Brain pericyte (primary cell): Measurements from ENCODE around the gene FITM1.
"Not testable (repeated sequence)": the region's sequence is repeated elsewhere in the genome, so short reads cannot be mapped to it uniquely, and the experiment has no call there.

Experiments
- DNase-seq: peaks from one replicate; pipeline ENCODE4 v3.0.0-alpha.2; 2012; ENCODE audit warnings: low read depth, low spot score

Gene FITM1

DNA sequence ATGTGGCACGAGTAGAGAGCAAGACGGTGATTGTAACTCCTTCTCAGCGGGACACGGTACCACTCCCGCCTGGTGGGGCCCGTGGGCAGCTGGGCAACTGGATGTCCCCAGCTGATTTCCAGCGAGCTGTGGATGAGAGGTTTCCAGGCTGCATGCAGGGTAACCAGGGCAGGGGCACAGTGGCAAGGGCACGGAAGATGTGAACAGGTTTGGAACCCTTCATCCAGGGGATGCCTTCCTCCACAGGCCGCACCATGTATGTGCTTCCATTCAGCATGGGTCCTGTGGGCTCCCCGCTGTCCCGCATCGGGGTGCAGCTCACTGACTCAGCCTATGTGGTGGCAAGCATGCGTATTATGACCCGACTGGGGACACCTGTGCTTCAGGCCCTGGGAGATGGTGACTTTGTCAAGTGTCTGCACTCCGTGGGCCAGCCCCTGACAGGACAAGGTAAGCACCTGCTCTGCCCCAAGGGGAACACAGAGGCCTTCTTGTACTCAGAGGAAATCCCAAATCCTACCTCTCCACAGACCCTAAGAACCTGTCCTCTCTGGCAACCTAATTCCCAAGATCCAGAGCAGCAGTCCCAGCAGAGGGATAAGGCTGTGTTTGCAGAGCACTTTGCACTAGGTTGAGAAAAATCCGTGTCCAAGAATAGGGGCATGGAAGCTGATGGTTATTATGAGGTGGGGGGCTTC lies 32.1 kb upstream of the FITM1 start:
- DNase-seq, result no peak

DNA sequence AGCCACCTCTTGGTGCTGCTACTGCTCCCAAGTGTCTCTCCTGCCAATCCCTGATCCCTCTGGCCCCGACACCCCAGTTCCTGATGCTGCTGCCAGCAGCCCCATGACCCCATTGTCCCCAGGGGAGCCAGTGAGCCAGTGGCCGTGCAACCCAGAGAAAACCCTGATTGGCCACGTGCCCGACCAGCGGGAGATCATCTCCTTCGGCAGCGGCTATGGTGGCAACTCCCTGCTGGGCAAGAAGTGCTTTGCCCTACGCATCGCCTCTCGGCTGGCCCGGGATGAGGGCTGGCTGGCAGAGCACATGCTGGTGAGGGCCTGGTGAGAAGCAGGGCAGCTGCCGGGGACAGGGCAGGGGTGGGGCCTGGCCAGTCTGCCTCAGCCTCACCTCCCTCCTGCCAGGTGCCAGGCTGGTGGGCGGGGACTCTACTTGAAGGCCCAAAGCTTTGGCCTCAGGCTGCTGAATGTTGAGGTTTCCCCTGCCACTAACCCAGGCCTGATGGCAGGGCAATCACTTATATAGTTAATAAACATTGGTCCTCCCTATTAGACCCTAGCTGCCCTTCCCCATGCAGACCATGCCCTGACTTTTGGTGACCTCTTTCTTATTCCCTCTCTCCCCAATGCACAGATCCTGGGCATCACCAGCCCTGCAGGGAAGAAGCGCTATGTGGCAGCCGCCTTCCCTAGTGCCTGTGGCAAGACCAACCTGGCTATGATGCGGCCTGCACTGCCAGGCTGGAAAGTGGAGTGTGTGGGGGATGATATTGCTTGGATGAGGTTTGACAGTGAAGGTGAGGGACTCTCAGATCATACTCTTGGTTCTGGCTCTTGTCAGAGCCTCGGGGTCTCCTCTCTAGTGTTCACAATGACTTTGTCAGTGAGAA lies 31.3 kb upstream of the FITM1 start:
- DNase-seq, result no peak

DNA sequence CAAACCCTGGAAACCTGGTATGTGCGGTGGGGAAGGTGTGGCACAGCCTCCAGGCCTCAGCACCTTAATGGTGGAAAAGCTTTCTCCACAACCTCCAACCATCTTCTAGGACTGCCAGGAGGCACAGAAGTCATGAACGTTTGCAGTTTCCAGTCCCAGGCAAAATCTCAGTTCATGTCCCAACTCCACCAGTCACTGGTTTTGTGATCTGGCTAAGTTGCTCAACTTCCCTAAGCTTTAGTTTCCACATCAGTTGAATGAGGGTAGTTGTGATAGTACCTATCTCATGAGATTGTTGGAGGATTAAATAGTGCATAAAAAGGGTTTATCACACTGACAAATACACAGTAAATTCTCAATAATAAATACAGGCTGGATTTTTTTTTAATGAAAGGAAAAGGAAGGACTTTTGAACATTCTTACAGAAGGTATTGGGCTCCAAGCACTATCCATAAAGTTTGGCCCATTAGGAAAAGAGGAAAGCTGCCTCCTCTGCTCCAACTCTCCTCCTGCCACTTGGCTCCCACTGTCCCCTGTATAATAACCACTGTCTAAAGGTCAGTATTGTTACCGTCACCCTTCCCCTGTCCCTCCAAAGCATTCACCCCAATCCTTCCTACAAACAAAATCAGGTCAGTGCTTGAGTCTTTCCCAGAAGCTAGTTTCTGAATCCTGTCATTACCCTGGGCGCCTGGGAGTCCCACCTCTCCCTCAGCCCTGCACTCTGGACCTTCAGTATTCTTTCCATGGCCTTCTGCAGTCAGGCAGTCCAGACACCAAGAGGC lies 30.1 kb upstream of the FITM1 start:
- no peak for DNase-seq

DNA sequence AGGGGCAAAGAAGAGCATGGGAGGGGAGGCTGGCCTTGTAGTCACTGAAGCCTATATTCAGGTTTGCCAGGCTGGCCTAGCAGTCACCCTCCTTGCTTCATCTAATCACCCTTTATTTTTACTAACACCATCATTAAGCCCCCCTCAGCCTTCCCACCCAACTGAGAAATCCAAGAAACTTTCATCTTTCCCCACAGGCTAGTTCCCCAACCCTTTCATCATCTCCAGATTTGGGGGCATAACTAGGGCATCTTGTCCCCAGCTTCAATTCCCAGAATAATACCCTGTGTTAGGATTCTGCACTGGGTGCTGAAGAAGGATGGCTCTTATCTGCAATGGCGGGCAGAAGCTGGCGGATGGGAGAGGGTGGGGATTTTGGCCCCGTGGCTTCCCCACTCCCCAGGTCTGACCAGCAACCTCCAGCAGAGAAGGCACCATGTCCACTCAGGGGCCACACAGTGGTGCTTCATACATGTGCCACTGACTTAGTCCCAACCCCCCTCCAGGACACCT lies 29.4 kb upstream of the FITM1 start:
- no peak for DNase-seq

DNA sequence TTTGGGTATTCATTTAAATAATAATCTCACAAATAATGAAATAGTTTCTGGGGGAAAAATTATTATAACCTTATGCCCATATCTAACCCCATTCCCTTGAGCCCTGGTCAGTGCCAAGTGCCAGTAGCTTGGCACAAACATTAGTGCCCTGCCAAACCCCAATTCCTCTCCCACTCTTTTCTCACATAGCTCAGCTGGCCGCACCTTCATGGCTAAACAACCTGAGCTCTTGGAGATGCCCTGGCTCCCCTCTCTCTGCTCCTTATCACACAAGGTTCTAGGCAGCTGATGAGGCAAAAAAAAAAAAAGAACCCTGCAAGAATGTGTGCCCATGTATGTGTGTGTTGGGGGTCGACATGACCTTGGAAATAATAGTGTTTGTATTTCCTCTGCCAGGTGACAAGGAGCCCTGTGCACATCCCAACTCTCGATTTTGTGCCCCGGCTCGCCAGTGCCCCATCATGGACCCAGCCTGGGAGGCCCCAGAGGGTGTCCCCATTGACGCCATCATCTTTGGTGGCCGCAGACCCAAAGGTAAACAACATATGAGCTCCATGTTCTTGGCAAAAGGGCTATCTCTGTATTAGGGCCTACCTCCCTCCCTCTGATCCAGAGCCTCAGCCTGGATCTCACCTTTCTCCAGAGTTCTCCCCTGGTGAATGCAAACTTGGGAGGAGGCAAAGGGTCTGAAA lies 28.0 kb upstream of the FITM1 start:
- no peak for DNase-seq

DNA sequence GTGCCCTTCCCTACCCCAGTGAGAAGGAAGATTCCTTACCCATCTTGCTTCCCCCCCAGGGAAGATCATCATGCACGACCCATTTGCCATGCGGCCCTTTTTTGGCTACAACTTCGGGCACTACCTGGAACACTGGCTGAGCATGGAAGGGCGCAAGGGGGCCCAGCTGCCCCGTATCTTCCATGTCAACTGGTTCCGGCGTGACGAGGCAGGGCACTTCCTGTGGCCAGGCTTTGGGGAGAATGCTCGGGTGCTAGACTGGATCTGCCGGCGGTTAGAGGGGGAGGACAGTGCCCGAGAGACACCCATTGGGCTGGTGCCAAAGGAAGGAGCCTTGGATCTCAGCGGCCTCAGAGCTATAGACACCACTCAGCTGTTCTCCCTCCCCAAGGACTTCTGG lies 27.0 kb upstream of the FITM1 start:
- no peak for DNase-seq

DNA sequence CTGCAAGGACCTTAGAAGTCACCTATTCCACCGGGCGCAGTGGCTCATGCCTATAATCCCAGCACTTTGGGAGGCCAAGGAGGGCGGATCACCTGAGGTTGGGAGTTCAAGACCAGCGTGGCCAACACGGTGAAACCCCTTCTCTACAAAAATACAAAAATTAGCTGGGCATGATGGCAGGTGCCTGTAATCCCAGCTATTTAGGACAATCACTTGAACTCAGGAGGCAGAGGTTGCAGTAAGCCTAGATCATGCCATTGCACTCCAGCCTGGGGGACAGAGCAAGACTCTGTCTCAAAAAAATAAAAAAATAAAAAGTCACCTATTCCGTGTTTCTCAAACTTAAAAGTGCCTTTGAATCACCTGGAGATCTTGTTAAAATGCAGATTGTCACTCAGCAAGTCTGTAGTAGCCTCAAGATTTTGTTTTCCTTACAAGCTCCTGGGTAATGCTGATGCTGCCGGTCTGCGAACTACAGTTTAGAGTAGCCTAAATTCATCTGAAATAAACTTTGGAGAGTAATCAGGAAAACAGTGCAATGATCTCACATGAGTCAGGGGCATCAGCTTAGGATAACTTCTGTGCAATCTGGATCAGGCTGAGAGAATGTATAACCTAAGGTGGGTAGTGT lies 24.7 kb upstream of the FITM1 start:
- not testable (repeated sequence) for DNase-seq

DNA sequence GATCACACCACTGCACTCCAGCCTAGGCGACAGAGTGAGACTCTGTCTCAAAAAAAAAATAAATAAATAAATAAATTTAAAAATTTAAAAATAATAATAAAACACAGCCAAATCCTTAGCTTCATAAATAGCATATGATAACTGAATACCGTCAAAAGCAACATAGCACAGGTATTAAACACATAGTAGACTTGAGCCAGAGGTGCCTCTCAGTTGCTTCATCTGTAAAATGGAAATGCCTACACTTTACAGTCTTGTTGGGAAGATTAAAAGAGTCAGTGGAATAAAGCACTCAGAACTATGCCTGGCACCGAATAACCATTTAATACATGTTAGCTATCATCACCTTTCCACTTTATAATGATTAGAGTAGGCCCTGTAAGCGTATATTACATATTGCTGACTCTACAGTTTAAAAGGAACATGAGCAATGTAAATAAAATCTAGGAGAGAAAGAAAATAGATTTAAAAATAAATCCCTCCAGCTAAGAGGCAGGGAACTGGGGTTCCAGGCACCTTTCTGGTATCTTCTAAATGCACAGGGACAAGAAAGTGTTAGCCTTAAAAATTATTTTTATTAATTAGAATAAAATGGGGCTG lies 23.7 kb upstream of the FITM1 start:
- DNase-seq, result no peak

DNA sequence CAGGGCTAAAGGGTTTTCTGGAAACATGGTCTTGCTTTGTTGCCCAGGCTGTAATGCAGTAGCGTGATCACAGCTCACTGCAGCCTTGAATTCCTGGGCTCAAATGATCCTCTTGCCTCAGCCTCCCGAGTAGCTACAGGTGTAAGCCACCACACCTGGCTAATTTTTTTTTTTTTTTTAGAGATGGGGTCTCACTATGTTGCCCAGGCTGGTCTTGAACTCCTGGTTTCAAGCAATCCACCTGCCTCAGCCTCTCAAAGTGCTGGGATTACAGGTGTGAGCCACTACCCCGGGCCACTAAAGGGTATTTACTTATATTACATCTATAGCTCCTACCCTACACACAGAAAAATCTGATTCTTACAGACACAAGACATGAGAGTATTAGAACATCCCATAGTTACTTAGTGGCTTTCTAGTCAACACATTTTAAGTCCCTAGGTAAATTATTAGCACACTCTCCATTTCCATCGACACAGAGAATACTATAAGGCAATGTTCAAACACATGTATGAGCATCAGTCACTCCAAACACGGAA lies 22.1 kb upstream of the FITM1 start:
- no peak for DNase-seq

DNA sequence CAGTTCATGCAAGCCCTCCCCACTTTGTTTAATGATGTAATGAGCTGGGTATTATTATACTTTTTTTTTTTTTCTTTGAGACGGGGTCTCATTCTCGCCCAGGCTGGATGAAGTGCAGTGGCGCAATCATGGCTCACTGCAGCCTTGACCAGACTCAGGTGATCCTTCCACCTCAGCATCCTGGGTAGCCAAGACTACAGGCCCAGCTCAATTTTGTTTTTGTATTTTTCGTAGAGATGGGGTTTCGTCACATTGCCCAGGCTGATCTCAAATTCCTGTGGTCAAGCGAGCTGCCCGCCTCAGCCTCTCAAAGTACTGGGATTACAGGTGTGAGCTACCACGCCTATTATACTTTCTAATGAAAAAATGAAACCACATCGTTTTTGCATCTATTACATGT lies 20.4 kb upstream of the FITM1 start:
- DNase-seq, result no peak

DNA sequence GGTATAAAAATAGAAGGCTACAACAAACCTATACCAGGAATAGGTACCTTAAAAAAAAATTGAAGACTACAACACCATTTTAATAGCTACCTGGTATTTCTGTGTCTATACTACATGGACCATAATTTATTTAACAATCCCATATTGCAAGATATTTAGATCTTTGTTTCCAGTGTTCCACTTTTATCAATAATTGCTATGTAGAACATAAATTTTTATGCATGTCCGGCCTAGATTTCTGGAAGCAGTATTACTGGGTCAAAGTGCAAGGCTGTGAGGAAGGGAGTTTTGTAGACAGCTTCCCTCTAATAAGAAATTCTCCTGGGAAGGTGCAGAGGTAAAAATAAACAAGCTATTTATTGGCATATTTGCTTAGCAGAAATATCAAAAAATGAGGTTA lies 19.9 kb upstream of the FITM1 start:
- DNase-seq, result no peak

DNA sequence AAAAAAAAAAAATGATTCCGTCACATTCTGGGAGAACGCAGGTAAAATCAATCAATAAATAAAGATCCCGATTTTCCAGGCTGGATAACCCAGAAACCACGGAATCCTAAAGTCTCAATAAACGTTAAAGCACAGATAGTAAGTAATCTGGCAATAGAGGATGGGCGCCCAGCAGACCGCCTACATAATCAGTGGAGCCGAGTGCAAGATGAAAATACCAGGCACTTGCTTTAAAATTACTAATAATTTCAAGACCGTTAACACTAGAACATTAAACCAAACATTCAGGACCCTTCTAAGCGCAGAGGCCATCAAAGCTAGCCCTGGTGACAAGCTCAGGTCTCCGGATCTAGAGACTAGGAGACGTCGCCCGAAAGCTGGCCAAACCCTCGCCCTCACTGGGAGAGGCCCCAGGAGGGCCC lies 17.1 kb upstream of the FITM1 start:
- no peak for DNase-seq

DNA sequence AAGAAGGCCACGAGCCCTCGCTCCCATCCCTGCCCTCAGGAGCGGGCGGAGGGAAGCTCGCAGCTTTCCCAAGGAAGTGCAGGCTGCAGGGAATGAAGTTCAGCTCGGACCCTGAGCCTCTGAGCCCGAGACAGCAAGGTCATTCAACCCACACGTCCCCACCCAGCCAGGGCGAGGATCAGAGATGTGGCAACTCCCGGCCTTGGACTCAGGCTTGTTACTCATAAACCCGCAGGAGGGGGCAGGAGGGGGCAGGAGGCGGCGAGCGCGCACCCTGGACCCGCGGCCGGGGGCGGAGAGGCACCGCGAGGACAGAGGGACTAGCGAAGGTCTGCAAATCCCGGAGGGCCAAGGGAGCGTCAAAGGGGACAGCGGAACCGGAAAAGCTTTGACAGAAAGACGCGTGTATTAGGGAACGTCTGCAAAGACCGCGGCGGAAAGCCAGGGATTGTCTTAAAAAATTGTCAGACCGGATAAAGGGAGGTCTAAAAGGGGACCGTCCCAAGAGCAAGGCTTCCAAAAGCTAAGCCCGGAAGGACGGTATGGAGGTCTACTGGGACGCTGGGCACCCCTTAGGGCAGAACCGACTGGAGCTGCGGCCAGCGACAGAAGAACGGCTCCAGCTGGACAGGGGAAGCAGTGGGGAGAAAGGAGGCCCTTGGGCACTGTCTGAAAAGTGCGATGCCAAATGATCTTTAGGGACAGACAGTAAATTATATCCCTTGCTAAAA lies 16.5 kb upstream of the FITM1 start:
- DNase-seq, result no peak

DNA sequence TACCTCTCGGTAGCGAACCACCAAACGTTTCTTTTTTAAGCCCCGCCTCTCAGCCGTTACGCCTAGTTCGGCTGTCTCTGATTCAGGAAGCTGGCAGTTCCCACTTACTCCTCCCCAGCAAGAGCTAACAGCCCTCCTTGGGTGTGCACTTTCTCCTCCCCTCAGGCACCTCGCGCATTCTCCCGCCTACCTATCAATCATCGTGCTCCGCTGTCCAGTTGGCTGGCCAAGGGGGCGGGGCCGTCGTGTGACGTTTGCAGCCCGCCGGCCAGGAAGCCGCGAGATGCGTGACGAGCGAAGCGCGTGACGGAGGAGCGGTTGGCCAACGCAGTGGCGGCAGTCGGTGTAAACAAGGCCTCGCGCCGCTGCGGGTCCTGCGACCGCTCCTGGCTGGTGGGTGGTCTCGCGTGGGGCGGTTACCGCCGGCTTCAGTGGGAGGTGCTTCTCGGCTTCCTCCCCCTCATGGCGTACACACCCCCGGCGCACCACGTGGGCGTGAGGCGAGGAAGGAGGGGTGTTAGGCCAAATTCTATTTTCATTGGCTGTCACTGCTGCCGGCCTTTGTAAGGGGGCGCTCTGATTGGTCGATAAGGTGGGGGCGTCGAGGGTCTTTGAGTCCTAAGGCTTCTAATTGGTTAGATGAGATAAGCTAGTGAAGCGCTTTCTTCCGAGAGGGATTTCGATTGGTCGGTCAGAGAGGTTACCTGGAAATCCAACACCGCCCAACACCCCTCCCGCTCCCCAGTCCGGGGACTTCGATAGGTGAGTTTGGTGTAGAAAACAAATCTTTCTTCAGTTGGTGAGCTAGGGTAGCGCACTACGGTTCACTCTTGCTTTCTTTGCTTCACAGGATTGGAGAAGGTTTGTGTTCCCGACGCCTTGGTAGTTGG lies 15.7 kb upstream of the FITM1 start, which contains the start of the genes DCAF11 and NRL:
TSS of gene DCAF11 (plus strand) at position 246 of the 890 bp plus-strand sequence. CDS start 818 bp downstream, outside the sequence.
TSS of gene NRL (minus strand) at position 418 of the 890 bp plus-strand sequence. CDS start 32,101 bp downstream, outside the sequence.
- peak; percentile 99 for DNase-seq

DNA sequence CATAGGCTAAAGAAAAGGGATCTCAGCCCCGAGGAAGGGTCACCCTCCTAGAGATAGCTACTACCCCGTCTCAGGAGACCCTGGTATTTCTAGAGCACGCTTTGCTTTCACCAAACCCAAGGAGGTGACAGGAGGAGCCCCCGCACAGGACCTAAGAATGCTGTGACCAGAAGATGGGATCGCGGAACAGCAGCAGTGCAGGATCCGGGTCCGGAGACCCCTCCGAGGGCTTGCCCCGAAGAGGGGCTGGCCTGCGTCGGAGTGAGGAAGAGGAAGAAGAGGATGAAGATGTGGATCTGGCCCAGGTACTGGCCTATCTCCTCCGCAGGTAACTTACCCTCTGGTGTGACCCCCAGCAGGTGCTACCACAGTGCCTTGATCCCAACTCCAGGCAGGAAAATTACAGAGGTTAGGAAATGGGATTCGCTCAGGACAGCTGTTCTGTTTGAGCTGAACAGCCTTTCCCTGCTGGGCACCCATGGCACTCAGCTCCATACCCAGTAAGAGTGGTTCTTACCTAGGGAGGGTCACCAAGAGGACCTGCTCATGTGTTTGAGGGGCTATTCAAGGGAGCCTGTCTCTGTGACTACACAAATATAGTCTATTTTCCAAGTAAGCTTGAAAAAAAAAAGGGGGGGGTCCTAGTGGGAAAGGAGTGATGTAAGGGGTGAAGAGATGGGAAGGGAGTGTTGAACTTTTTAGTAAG lies 14.9 kb upstream of the FITM1 start:
- DNase-seq, result no peak

DNA sequence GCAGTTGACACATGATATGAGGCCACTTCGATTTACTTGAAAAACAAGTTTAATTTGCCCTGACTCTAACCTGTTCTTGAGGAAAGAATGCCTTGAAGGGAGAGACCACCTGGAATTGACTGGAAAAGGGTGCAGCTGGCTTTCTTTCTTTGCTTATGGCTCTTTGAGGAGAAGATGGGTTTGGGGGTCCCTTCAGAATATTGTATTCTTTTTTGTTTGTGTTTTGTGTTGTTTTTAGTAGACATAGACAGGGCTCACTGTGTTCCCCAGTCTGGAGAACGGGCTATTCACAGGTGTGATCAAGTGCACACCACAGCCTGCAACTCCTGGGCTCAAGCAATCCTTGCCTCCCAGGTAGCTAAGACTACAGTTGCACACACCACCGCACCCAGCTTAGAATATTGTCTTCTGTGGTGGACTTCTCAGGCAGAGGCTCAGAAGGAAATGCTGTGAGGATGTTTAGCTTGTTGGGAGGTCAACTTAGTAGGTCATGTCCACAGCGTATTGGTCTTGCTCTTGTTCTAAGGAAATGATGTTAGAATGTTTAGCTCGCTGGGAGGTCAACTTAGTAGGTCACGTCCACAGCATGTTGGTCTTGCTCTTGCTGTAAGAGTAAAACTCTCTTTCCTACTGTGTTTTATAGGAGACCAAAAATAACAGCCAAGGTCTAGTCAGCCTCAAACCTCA lies 14.2 kb upstream of the FITM1 start:
- no peak for DNase-seq

DNA sequence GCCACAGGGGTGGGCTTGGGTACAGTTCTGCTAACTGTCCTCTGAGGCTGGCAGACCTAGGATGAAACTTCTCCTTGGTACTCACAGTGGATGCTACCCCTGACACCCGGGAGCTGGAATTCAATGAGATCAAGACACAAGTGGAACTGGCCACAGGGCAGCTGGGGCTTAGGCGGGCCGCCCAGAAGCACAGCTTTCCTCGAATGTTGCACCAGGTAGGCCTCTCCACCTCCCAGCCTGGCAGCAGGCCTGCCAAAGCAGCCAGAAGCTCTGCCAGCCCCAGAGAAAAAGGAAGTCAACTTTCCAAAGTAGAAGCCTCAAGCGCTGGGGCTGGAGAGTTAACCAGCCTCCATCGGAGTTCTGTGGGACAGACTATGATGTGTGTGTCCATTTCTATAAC lies 13.3 kb upstream of the FITM1 start:
- no peak for DNase-seq
